GM19328 (cell line): ENCODE data around the gene GORASP1.

Experiments used
- ATAC-seq: cut with Tn5 transposase; IDR thresholded peaks from one replicate; pipeline ENCODE4 v1.9.1; 2021; ENCODE audit warnings: mild to moderate bottlenecking, moderate library complexity; ENCODE audit not compliant: unreplicated experiment

The GORASP1 gene

GRCh38 chr3:39107388-39108199 is at the start of gene GORASP1, which contains the start of gene TTC21A:
TSS of gene GORASP1 (minus strand) at chr3:39107627. CDS start at chr3:39107541, 86 bp downstream.
TSS of gene TTC21A (plus strand) at chr3:39107680. CDS start at chr3:39107838, 158 bp downstream.
- peak; percentile 46 for ATAC-seq

GRCh38 chr3:39156421-39156820 is 49.0 kb upstream of the GORASP1 start:
- no peak for ATAC-seq

GRCh38 chr3:39154280-39155021 is 47.0 kb upstream of the GORASP1 start:
- ATAC-seq: no peak

DNA sequence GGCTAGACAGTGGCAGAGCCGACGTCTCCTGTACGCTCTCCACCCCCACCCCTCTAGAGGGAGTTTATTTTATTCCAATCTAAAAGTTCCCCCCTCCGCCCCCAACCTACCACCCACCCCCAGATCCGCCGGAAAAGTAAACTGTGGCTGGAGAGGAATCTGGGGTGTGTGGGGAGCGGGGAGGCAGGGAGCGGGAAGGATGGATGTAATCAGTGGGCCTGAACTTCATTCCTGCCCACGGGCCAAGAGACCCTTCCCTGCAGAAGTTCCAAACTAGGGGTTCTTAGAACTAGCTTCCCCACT is 46.5 kb upstream of the GORASP1 start:
- no peak for ATAC-seq

DNA sequence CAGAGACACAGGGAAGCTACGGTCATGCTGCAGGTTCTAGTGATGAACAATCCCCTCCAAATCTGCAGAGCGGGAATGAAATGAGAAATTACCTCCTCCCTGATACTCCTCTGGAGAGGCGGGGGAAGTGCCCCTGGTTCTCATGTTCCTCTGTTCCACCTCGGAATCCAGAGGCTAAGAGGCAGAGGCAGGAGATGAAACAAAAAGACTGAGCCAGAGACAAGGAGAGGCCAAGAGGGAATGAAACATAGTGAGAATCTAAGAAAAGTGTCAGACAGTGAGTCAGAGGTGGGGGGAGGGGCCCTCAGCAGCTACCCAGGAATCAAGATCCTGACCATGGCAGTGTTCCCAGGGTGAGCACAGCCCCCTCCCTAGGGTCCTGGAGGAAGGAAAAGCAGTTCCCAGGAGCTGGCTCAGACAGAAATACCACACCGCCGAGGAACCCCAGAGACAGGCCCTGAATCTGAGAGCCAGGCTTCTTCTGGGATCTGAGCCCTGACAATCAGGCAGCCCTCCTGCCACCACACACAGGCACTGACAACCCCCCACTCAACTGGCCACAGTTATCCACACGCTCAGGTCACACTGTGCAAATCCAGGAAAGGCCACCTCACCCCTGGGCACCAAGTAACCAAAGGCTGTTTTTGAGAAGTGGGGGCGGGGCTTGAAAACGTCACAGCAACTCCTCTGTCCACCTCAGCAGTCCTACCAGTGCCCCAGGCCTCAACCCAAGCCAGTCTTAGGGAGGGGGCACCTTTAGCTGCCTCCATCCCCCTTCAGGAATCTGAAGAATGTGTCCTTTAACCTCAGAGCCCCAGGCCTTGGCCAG is 43.6 kb upstream of the GORASP1 start:
- no peak for ATAC-seq

GRCh38 chr3:39150148-39150802 is 42.8 kb upstream of the GORASP1 start:
- ATAC-seq: no peak

GRCh38 chr3:39149498-39150147 is 42.2 kb upstream of the GORASP1 start:
- ATAC-seq: no peak

GRCh38 chr3:39149059-39149455 is 41.6 kb upstream of the GORASP1 start:
- ATAC-seq: no peak

DNA sequence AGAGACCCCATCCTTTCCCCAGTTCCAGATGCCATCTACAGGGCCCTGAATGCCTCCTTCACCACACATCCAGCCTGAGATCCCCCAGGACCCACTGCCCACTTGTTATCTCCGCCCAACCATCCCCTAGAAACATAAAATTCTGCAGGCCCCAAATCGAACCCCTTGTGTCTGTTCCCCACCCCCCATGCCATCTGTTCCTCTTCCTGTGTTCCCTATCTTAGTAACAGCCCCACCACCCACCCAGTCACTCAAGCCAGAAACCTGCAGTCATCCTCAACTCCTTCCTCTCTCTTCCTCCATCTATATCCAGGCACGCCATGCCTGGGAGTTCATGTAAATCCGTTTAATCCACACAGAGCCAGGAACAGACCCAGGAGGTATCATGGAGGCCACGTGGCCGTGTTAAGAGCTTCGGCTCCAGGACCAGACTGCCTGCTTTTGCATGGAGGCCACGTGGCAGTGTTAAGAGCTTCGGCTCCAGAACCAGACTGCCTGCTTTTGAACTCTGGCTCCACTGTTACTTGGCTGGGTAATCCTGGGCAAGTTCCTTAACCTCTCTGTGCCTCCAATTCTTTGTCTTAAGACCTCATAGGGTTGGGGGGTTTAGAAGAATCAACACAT is 41.1 kb upstream of the GORASP1 start:
- no peak for ATAC-seq

DNA sequence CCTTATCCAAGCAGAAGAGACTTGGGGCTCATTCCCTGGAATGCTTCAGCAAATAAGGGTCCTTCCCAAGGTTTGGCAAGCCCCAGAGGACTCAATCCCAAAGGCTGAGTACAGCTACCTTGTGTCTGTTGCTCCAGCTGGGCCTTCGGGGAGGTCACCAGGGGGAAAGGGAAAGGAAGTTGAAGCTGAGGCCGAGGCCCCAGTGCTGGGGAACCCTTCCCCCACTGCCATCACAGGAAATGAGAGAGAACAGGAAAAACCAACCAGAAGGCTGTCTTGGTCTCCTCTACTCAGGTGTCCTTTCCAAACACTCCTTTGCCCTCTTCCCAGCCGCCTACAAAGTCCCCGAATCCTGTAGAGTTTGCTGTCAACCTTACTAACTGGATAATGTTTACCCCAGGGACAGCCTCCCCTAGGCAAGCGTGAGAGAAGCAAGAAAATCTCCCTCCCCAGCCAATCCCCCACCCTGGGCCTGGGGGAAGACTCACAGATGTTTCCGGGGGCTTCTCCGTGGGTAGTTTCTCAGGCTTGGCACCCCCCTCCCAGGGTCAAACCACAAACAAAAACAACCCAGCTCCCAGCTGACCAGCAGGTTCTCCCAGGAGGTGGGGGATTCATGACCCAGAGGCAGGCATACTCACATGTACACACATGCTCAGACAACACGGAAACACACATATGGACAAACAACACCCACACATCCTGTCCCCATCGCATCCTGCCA is 40.4 kb upstream of the GORASP1 start:
- ATAC-seq: peak; percentile 23

GRCh38 chr3:39146611-39147591 is 39.5 kb upstream of the GORASP1 start:
- ATAC-seq: peak; percentile 4

DNA sequence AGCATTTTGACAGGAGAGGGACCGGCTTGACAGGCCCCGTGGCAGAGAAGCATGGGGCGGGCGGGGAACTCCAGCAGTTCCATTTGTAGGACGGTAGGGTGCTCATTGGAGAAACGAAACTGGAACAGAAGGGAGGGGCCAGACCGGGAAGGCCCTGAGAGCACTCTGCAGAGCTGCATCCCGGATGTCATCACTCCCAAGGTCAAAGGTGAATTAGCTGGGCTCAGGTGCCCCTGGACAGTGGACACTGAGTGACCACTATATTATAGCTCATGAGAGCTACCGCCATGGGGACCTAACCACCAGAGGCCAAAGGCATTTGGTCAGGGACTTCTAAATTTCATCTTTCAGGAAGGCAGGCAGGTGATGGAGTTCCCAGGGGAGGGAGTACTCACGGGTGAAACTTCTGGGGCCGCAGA is 38.7 kb upstream of the GORASP1 start:
- no peak for ATAC-seq

DNA sequence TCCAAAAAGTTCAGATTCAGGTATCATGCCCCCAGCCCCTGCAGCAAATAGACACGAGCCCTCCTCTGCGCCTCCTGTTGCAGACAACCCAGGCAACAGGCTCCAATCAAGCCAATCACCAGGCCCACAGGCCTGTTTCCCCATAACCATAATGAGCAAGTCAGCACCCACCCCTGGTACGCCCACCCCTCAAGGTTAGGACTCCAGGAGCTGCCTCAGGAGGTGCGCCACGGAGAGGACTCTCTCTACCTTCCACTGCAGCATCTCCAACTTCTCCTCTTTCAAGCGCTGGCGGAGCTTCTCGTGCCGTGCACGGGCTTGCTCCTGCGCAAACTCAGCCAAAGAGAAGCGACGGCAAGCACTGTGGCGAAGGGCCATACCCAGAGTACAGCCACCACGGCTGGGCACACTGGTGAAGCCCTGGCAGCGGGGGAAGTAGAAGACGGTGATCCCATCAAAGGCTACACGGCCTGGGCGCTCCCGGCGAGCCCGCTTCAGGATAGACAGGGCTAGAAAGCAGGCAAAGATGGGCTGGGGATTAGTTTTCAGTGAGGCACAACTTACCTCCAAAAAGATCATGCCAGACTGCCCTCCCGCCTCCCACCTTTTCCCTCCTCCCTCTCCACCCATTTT is 37.4 kb upstream of the GORASP1 start:
- ATAC-seq: no peak

GRCh38 chr3:39144095-39144747 is 36.8 kb upstream of the GORASP1 start:
- no peak for ATAC-seq

DNA sequence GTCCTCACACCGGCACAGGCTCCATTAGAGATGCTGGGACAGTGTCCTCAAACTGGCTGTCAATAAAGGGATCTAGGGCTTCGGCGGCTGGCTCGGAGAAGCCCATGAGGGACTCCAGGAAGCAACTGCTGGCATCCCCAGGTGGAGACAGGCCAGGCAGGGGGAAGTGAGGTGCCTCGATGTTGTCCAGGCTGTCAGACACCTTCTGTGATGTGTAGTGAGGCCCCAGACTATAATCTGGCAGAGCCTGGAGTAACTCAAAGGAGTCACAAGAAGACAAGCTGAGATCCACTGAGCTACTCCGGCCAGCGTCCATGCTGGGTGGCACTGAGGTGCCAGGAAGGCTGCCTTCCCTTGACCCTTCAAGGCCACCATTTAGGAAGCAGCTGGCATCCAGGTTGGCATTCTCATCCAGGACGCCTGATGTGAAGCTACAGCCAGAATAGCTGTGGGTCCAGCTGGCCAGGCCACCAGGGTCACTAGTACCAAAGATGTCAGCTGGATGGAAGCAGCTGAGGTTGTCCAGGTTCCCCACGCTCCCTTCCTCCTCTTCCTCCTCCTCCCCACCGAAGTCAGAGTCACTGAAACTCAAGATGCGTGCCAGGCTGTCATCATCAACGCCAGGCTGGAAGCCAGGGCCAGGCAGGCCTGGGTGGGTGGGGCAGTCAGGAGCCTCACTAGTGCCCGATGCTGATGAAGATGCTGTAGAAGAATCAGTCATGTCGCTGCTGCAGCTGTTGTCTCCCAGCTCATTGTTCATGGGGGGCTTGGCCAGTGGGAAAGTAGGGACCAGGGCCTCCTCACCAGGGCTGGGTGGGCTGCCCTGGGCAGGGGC is 35.8 kb upstream of the GORASP1 start:
- no peak for ATAC-seq

DNA sequence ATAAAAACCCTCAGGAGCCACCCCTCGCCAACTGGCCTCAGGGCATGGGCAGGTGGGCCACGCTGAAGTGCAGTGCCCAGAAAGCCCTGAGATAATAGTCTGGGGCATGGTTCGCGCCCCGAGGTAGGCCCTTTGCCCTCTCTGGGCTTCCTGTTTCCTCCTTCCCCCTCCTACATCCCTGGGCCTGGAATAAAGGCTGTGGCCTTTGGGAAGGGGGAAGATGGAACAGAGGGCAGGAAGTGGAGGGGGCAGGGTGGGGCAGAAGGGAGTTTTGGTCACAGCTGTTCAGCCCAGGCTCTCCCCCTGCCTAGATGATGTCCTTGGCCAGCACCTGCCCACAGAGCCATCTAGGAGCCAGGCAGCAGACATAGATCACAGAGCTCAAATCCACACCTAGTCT is 34.6 kb upstream of the GORASP1 start:
- no peak for ATAC-seq
